NCI-H1436 treated with DMSO at 0.1 percent for 48 hours (cell line): ENCODE measurements around the gene CUL2.
"Not testable (repeated sequence)": the region's sequence is repeated elsewhere in the genome, so short reads cannot be mapped to it uniquely, and the experiment has no call there.

ENCODE experiments used
- DNase-seq: peaks from one replicate; lab custom pipeline; 2025; lab: John Stamatoyannopoulos, UW

The CUL2 gene

DNA sequence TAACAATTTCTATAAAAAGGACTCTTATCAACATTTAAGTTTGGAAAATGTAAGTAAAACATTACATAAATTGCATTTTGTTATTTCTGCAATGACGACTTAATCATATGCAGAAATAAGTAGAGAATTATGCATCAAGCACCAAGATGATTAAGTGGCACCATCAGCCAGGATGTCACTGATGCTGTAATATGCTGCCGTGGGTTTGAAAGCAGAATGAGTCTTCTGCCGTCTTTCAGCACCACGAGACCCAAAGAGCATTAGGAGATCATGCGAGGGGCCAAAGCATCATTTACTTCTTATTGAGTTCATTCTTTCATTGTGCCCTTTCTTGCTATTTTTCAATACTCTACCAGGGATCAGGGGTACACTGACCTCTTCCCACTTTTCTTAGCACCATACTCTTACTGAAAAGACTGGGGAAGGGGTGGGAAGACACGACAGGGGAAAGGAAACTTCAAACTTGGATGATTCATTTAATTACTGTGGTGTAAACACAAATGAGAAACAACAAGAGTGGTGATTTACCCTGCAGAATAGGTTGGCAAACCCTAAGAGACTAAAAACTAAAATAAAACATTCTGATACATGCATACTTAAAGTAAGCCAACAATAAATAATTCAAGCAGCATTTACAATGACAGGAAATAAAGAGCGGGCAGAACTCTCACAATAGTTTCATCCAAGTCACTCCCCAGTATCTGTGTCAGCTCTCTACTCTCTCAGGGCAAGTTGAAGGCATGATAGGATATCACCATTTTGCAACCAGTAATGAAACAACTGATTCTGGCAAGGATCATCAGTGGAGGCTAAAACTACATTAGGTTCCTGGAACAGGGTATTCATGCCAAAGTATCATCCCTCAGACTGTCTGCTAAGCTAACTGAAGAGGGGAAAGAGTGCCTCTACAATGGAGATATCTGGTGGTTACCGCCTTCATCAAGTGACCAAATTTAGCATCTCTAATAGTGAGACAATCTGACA is 70.8 kb downstream of the CUL2 start:
- DNase-seq = no peak

DNA sequence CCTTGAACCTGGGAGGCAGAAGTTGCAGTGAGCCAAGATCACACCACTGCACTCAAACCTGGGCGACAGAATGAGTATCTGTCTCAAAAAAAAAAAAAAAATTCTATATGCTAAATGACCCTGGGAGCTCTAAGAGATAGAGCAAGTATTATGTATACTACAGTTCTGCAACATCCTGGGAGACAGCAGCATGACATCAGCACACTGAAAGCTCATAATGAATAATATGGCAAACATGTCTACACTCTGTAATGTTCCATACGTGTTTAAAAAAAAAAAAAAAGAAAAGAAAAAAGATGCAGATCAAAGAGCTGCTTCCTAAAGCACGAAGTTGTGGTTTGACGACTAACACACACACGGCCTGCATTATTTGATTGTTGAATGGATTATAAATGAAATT is 72.5 kb downstream of the CUL2 start:
- no peak for DNase-seq

- no peak for DNase-seq
Observed at GRCh38 chr10:35015843-35016408, 74.2 kb downstream of the CUL2 start.

- no peak for DNase-seq
Observed at GRCh38 chr10:35012781-35013180, 77.4 kb downstream of the CUL2 start.

GRCh38 chr10:35011771-35012191 is 78.4 kb downstream of the CUL2 start:
- no peak for DNase-seq

- DNase-seq = no peak
Observed at GRCh38 chr10:35007858-35008301, 82.3 kb downstream of the CUL2 start.

GRCh38 chr10:35006836-35007235 is 83.3 kb downstream of the CUL2 start:
- no peak for DNase-seq

DNA sequence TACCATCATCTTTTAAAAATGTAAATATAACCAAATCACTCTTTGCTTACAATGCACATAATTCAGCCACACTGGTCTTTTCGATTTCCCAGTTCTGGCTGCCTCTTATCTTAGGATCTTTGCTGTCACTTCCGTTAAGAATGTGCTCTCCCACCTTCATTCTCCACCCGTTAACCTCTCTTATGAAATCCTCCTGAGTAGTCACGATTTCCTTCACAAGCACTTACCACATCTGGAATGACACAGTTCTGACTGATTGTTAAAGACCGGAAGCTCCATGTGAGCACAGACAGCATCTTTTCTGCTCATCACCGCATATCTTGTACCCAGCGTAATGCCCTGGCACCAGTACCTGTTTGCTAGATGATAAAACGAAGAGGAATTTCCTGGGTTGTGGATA is 84.3 kb downstream of the CUL2 start:
- no peak for DNase-seq

DNA sequence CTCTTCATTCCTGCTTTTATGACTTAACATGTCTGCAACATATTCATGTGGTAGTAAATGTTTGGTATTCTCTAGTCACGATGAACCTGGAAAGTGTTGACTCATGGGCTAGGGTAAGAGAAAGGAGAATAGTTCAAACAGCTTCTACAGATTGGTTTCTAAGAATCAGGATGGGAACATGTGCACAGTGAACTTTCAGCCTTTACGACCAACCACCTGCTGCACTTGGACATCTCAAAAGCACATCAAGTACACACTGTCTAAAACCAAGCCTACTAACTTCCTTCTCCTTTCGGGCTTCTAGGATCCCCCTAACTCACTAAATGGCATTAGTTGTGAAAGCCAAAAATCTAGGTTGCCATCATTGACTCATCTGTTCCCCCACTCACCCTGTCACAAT is 85.5 kb downstream of the CUL2 start:
- DNase-seq = no peak

DNA sequence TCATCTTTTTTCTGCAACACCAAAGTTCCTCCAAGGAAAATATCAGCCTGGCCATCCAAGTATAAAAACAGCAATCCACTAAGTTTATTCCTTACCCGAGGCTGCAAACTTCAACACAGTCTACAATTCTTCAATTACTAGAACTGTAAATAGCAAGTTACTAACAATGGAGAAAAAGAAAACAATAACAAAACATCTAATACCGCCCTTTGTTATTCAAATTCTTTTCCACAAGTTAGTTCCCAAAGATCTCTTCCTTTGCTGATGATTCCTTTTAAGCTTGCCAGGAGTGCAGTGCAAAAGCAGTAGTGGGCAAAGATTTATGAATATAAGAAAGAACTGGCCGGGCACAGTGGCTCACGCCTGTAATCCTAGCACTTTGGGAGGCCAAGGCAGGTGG is 86.2 kb downstream of the CUL2 start:
- DNase-seq = no peak

DNA sequence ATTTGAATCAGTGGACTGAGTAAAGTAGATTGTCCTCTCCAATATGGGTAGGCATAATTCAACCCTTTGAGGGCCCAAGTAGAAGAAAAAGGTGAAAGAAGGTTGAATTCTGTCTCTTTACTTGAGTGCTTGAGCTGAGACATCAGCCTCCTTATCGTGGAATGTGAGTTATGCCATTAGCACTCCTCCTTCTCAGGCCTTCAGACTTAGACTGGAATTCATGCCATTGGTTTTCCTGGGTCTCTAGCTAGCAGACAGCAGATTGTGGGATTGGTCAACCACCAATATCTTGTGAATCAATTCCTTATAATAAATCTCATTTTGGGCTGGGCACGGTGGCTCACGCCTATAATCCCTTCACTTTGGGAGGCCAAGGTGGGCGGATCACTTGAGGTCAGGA is 89.2 kb downstream of the CUL2 start:
- DNase-seq = no peak

- DNase-seq = no peak
Observed at GRCh38 chr10:34999532-34999931, 90.6 kb downstream of the CUL2 start.

- DNase-seq = no peak
Observed at GRCh38 chr10:34998940-34999339, 91.2 kb downstream of the CUL2 start.

DNA sequence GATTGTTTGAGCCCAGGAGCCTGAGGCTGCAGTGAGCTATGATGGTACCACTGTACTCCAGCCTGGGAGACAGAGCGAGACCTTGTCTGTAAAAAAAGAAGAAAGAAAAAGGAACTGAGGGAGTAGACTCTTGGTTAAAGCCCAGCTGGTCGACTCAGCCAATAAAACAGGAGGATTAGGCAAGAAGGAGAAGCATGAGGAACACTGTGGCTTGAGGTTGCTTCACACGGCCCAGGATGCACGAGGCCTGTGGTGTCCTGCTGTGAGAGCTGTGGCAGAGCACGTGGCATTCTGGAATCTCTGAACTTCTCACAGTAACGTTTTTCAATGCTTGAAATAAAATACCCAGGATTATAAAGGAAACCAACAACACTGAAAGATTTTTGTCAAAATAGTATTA is 93.3 kb downstream of the CUL2 start:
- no peak for DNase-seq

DNA sequence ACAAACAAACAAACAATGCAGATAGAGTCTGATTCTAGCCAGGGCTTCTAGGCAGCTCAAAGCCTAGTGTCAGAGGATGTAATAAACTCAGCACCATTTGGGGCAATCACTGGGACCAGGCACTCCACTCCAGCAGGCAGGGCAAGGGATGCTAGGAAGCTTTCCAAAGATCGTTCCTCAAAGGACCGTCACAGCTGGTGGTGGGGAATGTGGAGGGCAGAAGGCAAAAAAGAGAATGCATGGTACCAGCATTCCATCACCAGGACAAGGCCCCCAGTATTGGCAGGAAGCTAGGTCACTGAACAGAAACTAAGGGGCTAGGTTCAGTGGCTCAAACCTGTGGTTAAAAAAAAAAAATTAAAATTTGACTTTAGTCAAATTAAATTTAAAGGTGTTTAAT is 94.2 kb downstream of the CUL2 start:
- DNase-seq = no peak

DNA sequence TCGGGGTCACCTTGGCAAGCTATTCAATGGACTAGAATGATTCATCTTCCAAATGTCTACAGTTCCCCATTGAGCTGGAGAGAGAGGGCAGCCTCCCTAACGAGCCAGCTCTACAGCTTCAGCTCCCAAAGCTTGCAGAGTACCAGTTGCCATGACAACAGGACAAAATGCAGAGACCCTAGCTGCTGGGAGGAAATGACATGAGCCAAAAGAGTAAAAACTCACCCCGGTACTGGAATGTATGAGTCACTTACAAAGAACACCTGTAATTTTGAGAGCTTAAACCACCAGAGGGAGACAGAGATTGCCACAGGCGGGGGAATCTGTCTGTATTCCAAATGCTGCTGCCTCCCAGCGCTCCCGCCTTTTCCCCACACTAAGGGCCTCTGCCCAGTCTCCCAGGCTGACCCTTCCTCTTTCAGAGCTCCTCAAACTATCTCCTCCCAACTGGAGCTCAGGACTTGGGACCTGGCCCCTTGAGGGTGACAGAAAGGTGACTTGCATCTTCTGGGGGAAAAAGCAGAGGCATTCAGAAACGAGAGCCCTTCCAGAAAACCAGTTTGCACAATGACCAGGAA is 95.5 kb downstream of the CUL2 start:
- DNase-seq = no peak

DNA sequence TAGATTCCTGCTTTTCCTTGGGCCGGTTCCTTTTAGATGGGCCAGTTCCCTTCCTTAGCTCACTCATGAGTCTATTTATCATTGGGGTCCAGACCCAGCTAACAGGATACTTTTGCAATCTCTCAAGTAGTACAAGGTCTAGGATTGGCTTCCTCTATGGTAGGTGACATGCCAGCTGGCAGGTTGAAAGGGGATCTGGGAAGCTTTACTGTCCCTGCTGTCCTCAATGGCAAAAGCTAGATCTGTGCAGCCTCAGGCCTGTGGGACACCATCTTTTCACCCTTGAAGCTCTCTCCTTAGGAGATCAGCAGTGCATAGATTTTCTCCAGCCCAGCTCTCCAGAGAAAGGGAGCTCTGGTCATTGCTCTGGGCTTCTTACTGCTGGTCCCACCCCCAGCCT is 96.4 kb downstream of the CUL2 start:
- DNase-seq = no peak

DNA sequence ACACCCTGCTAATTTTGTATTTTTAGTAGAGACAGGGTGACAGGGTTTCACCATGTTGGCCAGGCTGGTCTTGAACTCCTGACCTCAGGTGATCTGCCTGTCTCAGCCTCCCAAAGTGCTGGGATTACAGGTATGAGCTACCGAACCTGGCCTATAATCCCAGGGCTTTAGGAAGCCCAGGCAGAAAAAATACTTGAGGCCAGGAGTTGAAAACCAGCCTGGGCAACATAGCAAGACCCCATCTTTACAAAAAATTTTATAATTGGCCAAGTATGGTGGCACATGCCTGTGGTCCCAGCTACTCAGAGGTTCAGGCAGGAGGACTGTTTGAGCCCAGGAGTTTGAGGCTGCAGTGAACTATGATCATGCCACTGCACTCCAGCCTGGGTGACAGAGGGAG is 99.0 kb downstream of the CUL2 start:
- not testable (repeated sequence) for DNase-seq

- DNase-seq = no peak
Observed at GRCh38 chr10:34988397-34989067, 101.6 kb downstream of the CUL2 start.

GRCh38 chr10:34985823-34986222 is 104.3 kb downstream of the CUL2 start:
- no peak for DNase-seq

GRCh38 chr10:34985146-34985545 is 105.0 kb downstream of the CUL2 start:
- DNase-seq = no peak

DNA sequence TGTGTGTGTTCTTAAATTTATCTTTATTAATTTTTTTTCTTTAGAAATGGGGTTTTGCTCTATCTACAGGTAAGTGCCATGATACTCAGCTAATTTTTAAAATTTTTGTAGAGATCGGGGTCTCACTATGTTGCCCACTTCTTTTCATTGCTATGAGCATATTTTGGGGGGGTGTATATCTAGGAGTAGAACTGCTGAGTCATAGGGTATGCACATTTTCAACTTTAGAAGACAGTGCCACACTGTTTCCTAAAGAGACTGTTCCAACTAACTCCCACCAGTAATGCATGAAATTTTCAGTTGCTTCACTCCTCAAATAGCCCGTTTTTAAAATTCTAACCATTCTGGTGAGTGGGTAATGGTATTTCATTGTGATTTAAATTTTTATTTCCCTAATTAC is 108.3 kb downstream of the CUL2 start:
- no peak for DNase-seq

- DNase-seq = no peak
Observed at GRCh38 chr10:34979938-34980337, 110.2 kb downstream of the CUL2 start.
